GM12878 (cell line): Measurements from ENCODE around the gene PRDM15. TPM values are rescaled to one million over a fixed set of nuclear protein-coding genes. Genes with fewer than 3 reads are reported as not detected.

Source experiments
- ATAC-seq: fragments of 200-7000 bp; cut with Tn5 transposase; 3 replicates; pipeline ENCODE4 v1.9.1; 2020; ENCODE audit warnings: mild to moderate bottlenecking, moderate library complexity
- BruUV-seq: library from RNA; stranded (reverse); fragments of 400-500 nt; replicated peaks from 2 replicates; lab custom pipeline; 2021; lab: Mats Ljungman, UMichigan
- CTCF ChIA-PET: fragments of 300-600 bp; sonication (Branson Sonifier 250); formaldehyde crosslinking; extraction: SDS; loops from one replicate; lab custom pipeline; 2021; ENCODE audit warnings: inconsistent platforms; lab: Yijun Ruan, JAX
- POLR2A ChIA-PET: fragments of 350-600 bp; formaldehyde crosslinking; extraction: SDS; loops from one replicate; lab custom pipeline; 2021; ENCODE audit warnings: inconsistent platforms; lab: Charles Lee
- RAD21 ChIA-PET: fragments of 300-600 bp; sonication (Branson Sonifier 250); formaldehyde crosslinking; loops from one replicate; lab custom pipeline; 2023; ENCODE audit warnings: antibody characterized with exemption; ENCODE audit not compliant: unreplicated experiment; lab: Charles Lee
- SMC1A ChIA-PET: fragments of 300-600 bp; sonication (Branson Sonifier 250); formaldehyde crosslinking; loops from one replicate; lab custom pipeline; 2023; ENCODE audit not compliant: unreplicated experiment, uncharacterized antibody; lab: Charles Lee
- DNase-seq: peaks from one replicate; pipeline ENCODE4 v3.0.0-alpha.2; 2011; ENCODE audit warnings: low read depth, low spot score
- FAIRE-seq: peaks from 3 replicates; lab custom pipeline; 2011; peaks lifted over from hg19 to GRCh38; lab: Jason Lieb, UNC
- H2AFZ ChIP-seq: 2 replicates; pipeline ENCODE4 v1.6.0; 2011; ENCODE audit warnings: low read depth, low read length, control low read depth; ENCODE audit not compliant: control insufficient read depth
- H3K27ac ChIP-seq: 2 replicates; pipeline ENCODE4 v1.5.1; 2011; ENCODE audit warnings: control low read depth; ENCODE audit not compliant: control insufficient read depth, insufficient read depth
- H3K27me3 ChIP-seq, 2 experiments: replicated peaks in 1 of 2; 2 replicates each; pipeline versions ENCODE4 v1.6.0 to v1.6.1; 2011; ENCODE audit warnings: low read length in 1 of 2; ENCODE audit not compliant: control insufficient read depth in 2 of 2, insufficient read depth in 2 of 2
- H3K36me3 ChIP-seq, 2 experiments: 2 replicates each; pipeline ENCODE4 v1.5.1; 2011; ENCODE audit warnings: low read length in 1 of 2; ENCODE audit not compliant: control insufficient read depth in 2 of 2, insufficient read depth in 2 of 2
- H3K4me1 ChIP-seq: 2 replicates; pipeline ENCODE4 v1.6.1; 2011; ENCODE audit warnings: mild to moderate bottlenecking, low read length, moderate library complexity, mixed read lengths; ENCODE audit not compliant: control insufficient read depth, insufficient read depth
- H3K4me2 ChIP-seq: 2 replicates; pipeline ENCODE4 v1.6.0; 2011; ENCODE audit warnings: control low read depth; ENCODE audit not compliant: control insufficient read depth, insufficient read depth
- H3K4me3 ChIP-seq: fragments of 200-600 bp; sonication (generic); 2 replicates; pipeline ENCODE4 v1.5.1; 2016
- H3K79me2 ChIP-seq: 2 replicates; pipeline ENCODE4 v1.6.0; 2011; ENCODE audit warnings: low read length; ENCODE audit not compliant: control insufficient read depth, insufficient read depth
- H3K9ac ChIP-seq: 2 replicates; pipeline ENCODE4 v1.8.0; 2011; ENCODE audit warnings: low read length, control low read depth, mixed read lengths; ENCODE audit not compliant: control insufficient read depth, insufficient read depth
- H3K9me3 ChIP-seq: replicated peaks from 3 replicates; pipeline ENCODE4 v1.5.1; 2011; ENCODE audit warnings: mild to moderate bottlenecking, low read length; ENCODE audit not compliant: control insufficient read depth, insufficient read depth
- H4K20me1 ChIP-seq: 2 replicates; pipeline ENCODE4 v1.6.0; 2011; ENCODE audit not compliant: control insufficient read depth, insufficient read depth
- ASH2L ChIP-seq: fragments of 300-600, 200-600 bp; sonication (generic); IDR thresholded peaks from 2 replicates; pipeline ENCODE4 v1.6.1; 2017; ENCODE audit warnings: low read depth, mild to moderate bottlenecking, borderline replicate concordance
- CHD1 ChIP-seq: IDR thresholded peaks from 2 replicates; pipeline ENCODE4 v1.6.1; 2012; ENCODE audit warnings: low read depth, low read length, improper control_type of control experiment
- FOXK2 ChIP-seq: fragments of 450-650 bp; IDR thresholded peaks from 2 replicates; pipeline ENCODE4 v1.6.1; 2017; ENCODE audit warnings: mild to moderate bottlenecking, moderate library complexity
- MXI1 ChIP-seq: fragments of 150-350 bp; IDR thresholded peaks from 2 replicates; pipeline ENCODE4 v1.6.1; 2011; ENCODE audit warnings: low read depth, mild to moderate bottlenecking, inconsistent platforms, low read length, improper control_type of control experiment
- MYC ChIP-seq: IDR thresholded peaks from 2 replicates; pipeline ENCODE4 v1.6.1; 2011; ENCODE audit warnings: mild to moderate bottlenecking, low read length, moderate library complexity, inconsistent platforms; ENCODE audit not compliant: insufficient read depth, insufficient replicate concordance, insufficient read length, severe bottlenecking
- SIX5 ChIP-seq: IDR thresholded peaks from 2 replicates; pipeline ENCODE4 v1.6.1; 2011; ENCODE audit warnings: mild to moderate bottlenecking, low read depth, low read length, moderate library complexity; ENCODE audit not compliant: severe bottlenecking
- SMARCA5 ChIP-seq: fragments of 450-650 bp; IDR thresholded peaks from 2 replicates; pipeline ENCODE4 v1.6.1; 2017; ENCODE audit warnings: mild to moderate bottlenecking
- SRF ChIP-seq, 2 experiments: IDR thresholded peaks; 2 replicates each; pipeline ENCODE4 v1.6.1; 2011; ENCODE audit warnings: low read depth in 2 of 2, low read length in 2 of 2, mild to moderate bottlenecking in 1 of 2, moderate library complexity in 1 of 2
- YY1 ChIP-seq: IDR thresholded peaks from 2 replicates; pipeline ENCODE4 v1.6.1; 2011; ENCODE audit warnings: low read depth, mild to moderate bottlenecking, low read length
- WGBS: methylation state at CpG from one replicate; pipeline ENCODE4 v1.1.6; 2016; ENCODE audit warnings: low lambda C conversion rate; ENCODE audit not compliant: insufficient replicate concordance, insufficient coverage; ENCODE audit errors: missing lambda C conversion rate; 5-methylcytosine and 5-hydroxymethylcytosine counted together
- in situ Hi-C: fragments of 300-500 bp; cut with MboI; formaldehyde crosslinking; loops from 9 replicates; pipeline ENCODE4 v1.14.3; 2018; ENCODE audit warnings: mixed read lengths
- intact Hi-C: fragments of 100-400 bp; cut with micrococcal nuclease; formaldehyde crosslinking; loops from one replicate; pipeline ENCODE4 v1.14.2; 2022; ENCODE audit not compliant: unreplicated experiment
- polyA plus RNA-seq, 11 experiments: library from polyadenylated mRNA; depleted of rRNA in 4 of 11; unstranded in 6 of 11; stranded (reverse) in 5 of 11; fragments of >200 nt; fragmentation: Nextera tagmentation in 4 of 11; fragmentation: Illumina TruSeq in 1 of 11; extraction: Ambion mirVana in 4 of 11; extraction: Trizol in 1 of 11; gene quantifications; 1 replicate in 1 of 11; 2 replicates in 10 of 11; pipeline versions ENCODE4 v1.2.1 to v1.2.3, GENCODE V29; 2011 to 2016; ENCODE audit warnings: inconsistent platforms in 2 of 11, missing spikeins in 2 of 11, low read depth in 1 of 11
- total RNA-seq, 4 experiments: library from RNA; depleted of rRNA in 3 of 4; stranded (reverse); fragments of >200 nt in 3 of 4; fragmentation: Illumina TruSeq in 1 of 4; extraction: Trizol in 1 of 4; gene quantifications; 2 replicates each; pipeline versions ENCODE4 v1.2.1 to v1.2.3, GENCODE V29; 2013 to 2021
- TF ChIP-seq, protein P1 (sequence below): fragments of 450-650 bp; IDR thresholded peaks from 2 replicates; pipeline ENCODE4 v1.6.1; 2016; ENCODE audit warnings: mild to moderate bottlenecking, moderate library complexity, borderline replicate concordance
- TF ChIP-seq, protein P2 (sequence below): IDR thresholded peaks from 2 replicates; pipeline ENCODE4 v1.6.1; 2011; ENCODE audit warnings: borderline replicate concordance, low read depth, mild to moderate bottlenecking, moderate library complexity, mixed read lengths, low read length; ENCODE audit not compliant: insufficient read depth; ENCODE audit errors: extremely low read length
- TF ChIP-seq, protein P3 (sequence below): IDR thresholded peaks from 2 replicates; pipeline ENCODE4 v1.6.1; 2011; ENCODE audit warnings: low read depth, low read length, improper control_type of control experiment, borderline replicate concordance

The PRDM15 gene
- total and polyA plus RNA-seq, 10 of the 15 experiments (the other 5 are each of a cell fraction or from before 2014, with no cell fraction given): 2.2 to 16.0 (median 8.6) TPM

DNA sequence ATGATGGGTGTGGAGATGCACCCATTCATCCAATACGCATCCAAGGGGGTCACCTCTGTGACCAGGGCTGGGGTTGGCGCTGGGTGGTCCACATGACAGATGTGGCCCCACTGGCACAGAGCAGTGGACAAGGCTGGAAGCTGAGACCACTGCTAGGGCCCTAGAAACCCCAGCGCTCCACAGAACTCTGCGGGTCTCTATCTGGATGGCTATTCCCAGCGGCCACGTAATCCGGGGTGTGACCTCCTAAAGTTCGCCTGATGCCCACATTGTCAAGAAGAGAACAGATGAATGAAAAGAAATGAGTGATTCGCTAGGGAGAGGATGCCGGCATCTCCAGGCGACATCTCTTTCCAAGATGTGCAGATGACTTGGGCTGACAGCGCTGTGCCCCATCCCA, 55.2 kb downstream of the PRDM15 start (continued):
- TF ChIP-seq CHD1 (no peak), SRF (IDR thresholded peaks at IDR 0.05; ENCODE audit: low read depth in 2 of 2, low read length in 2 of 2) (no peak), ASH2L (no peak), MXI1 (no peak)
- TF ChIP-seq, protein P1, sequence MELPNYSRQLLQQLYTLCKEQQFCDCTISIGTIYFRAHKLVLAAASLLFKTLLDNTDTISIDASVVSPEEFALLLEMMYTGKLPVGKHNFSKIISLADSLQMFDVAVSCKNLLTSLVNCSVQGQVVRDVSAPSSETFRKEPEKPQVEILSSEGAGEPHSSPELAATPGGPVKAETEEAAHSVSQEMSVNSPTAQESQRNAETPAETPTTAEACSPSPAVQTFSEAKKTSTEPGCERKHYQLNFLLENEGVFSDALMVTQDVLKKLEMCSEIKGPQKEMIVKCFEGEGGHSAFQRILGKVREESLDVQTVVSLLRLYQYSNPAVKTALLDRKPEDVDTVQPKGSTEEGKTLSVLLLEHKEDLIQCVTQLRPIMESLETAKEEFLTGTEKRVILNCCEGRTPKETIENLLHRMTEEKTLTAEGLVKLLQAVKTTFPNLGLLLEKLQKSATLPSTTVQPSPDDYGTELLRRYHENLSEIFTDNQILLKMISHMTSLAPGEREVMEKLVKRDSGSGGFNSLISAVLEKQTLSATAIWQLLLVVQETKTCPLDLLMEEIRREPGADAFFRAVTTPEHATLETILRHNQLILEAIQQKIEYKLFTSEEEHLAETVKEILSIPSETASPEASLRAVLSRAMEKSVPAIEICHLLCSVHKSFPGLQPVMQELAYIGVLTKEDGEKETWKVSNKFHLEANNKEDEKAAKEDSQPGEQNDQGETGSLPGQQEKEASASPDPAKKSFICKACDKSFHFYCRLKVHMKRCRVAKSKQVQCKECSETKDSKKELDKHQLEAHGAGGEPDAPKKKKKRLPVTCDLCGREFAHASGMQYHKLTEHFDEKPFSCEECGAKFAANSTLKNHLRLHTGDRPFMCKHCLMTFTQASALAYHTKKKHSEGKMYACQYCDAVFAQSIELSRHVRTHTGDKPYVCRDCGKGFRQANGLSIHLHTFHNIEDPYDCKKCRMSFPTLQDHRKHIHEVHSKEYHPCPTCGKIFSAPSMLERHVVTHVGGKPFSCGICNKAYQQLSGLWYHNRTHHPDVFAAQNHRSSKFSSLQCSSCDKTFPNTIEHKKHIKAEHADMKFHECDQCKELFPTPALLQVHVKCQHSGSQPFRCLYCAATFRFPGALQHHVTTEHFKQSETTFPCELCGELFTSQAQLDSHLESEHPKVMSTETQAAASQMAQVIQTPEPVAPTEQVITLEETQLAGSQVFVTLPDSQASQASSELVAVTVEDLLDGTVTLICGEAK: no peak

DNA sequence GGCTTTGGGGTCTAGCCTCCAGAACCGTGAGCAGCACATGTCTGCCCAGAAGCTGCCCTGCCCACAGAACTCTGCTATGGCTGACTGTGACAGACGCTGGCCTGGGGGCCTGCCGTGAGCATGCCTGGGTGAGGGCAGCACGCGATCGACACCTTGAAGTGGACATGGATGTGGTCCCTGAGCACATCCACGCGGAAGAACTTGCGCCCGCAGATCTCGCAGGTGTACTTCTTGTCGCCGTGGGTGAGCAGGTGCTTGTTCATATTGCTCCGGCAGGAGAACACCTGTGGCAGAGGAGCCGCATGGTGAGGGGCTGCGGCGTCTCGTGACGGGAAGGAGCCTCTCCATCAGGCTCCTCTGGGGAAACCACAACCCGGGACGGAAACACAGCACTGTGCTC, 56.0 kb downstream of the PRDM15 start:
- Histone ChIP-seq H3K9me3 (no peaks in the 10 kb centered on the region), H3K79me2 (no peaks in the 10 kb centered on the region), H3K9ac (no peak overlapping the region), H2AFZ (no peak overlapping the region), H3K27me3 (no peaks in the 10 kb centered on the region), H4K20me1 (no peaks in the 10 kb centered on the region), H3K27ac (no peak overlapping the region), H3K4me3 (no peak overlapping the region), H3K36me3 (peaks cover 16 to 19% of the 10 kb centered on the region in 2 experiments; a peak in 3 of 4 replicates), H3K4me1 (no peaks in the 10 kb centered on the region), H3K4me2 (no peak overlapping the region)
- SMC1A ChIA-PET: no interaction called here
- FAIRE-seq: no peak
- RAD21 ChIA-PET: no interaction called here
- in situ Hi-C loops (loop anchor here (5.0 kb wide), 1 partner anchor 289 kb away; no protein-coding TSS in a partner anchor), intact Hi-C loops (no loop called here)
- WGBS: 96% methylated on average over 21 of the region's 21 CpGs
- BruUV-seq: no TSS peak
- ATAC-seq: no peak
- CTCF ChIA-PET: no interaction called here
- POLR2A ChIA-PET: no interaction called here
- no peak for DNase-seq
- TF ChIP-seq YY1 (no peak), MYC (no peak), SIX5 (no peak), CHD1 (no peak), FOXK2 (no peak), SMARCA5 (no peak)
- TF ChIP-seq, protein P2, sequence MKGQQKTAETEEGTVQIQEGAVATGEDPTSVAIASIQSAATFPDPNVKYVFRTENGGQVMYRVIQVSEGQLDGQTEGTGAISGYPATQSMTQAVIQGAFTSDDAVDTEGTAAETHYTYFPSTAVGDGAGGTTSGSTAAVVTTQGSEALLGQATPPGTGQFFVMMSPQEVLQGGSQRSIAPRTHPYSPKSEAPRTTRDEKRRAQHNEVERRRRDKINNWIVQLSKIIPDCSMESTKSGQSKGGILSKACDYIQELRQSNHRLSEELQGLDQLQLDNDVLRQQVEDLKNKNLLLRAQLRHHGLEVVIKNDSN: no peak
- TF ChIP-seq, protein P3, sequence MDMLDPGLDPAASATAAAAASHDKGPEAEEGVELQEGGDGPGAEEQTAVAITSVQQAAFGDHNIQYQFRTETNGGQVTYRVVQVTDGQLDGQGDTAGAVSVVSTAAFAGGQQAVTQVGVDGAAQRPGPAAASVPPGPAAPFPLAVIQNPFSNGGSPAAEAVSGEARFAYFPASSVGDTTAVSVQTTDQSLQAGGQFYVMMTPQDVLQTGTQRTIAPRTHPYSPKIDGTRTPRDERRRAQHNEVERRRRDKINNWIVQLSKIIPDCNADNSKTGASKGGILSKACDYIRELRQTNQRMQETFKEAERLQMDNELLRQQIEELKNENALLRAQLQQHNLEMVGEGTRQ: no peak
